Measurements from ENCODE around the gene CARF.
"Not testable (repeated sequence)": the region's sequence is repeated elsewhere in the genome, so short reads cannot be mapped to it uniquely, and the experiment has no call there.

The CARF gene, protein sequence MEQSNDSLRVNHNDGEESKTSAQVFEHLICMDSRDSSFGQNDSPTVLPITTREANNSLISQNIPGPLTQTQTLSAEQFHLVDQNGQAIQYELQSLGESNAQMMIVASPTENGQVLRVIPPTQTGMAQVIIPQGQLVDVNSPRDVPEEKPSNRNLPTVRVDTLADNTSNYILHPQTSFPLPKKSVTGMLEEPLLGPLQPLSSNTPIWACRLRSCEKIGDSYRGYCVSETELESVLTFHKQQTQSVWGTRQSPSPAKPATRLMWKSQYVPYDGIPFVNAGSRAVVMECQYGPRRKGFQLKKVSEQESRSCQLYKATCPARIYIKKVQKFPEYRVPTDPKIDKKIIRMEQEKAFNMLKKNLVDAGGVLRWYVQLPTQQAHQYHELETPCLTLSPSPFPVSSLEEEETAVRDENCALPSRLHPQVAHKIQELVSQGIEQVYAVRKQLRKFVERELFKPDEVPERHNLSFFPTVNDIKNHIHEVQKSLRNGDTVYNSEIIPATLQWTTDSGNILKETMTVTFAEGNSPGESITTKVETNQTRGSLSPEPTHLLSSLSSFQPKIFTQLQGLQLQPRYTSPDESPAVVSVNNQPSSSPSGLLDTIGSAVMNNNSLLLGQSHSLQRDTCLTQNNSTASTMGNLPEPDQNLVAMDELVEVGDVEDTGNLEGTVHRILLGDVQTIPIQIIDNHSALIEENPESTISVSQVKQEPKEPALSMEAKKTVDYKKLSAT

DNA sequence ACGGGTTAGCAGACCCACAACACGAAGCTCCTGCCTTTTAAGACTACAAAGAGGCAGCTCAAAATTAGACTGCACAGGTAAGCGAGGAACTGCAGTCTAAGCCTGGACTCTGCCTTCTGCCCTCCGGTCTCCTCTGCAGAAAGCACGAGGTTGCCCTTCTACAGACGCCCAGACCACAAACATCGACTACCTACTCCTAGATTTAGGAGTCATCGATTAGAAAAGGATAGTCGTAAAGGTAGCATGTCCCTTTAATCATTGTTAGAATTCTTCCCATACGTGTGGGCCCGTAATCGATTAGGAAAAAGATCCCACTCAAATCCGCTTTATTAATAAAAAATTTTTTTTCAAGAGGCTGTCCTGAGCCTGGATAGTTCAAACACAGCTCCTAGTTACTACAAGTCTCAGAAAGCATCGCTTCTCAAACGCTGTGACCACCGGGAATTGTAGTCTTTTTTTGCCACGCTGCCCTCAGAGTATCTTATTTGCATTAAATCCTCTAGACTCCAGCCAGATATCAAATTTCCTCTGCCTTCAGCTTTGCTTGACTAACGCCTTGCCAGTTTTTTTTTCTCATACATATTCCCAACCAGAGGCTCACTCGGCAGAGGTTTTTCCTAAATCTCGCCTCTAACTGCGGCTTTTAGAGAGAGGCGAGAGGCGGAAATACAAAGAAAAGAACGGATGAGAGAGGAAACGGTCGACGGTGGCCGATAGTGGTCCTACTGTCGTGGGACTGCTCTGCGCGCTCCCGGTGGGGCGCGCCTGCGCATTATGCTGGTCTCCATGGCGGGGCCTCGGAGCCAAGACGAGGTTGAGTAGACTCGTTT, at the start of gene CARF, which contains the start of gene WDR12:
TSS of gene CARF (plus strand) at position 764 of the 830 bp plus-strand sequence. CDS start 29,628 bp downstream, outside the sequence.
TSS of gene WDR12 (minus strand) at position 162 of the 830 bp plus-strand sequence. CDS start 197 bp downstream, outside the sequence.
- peak; percentile 95 for DNase-seq

DNA sequence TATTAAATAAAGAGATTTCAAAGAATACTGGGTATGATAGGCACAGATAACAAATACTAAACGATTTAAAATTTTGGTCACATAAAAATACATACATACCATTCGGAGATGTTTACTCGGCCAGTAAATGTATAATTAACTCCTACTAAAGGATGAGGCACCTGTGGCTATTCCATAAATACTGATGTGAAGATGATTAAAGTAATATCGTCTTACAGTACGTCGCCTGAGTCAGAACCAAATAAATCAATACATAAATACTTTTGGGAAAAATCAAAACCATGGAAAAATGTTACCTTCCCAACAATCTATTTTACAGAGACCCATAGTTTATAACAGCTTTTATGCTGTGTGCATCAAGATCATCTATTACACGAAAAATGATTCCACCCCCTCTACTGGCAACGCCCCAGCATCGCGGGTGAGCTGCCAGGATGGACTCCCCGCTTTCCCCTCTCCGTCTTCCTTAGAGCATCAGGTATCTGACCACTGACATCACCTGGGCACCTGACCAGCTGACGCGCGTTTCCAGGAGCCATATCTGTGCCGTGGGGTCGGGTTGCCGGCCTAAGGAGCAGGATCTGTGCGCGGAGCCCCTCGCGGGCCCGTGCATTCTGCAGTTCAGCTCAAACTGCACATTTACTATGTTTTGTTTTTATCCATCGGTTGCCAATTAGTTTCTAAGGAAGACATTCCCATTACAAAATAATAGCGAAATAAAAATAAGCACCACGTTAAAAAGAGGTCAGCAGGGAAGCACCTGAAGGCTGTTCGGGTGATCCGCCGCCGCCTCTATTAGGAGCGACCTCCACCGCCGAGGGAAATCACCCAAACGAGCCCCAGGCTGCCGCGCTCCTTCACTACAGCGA, 41.4 kb upstream of the CARF start:
- DNase-seq, result peak; percentile 51

DNA sequence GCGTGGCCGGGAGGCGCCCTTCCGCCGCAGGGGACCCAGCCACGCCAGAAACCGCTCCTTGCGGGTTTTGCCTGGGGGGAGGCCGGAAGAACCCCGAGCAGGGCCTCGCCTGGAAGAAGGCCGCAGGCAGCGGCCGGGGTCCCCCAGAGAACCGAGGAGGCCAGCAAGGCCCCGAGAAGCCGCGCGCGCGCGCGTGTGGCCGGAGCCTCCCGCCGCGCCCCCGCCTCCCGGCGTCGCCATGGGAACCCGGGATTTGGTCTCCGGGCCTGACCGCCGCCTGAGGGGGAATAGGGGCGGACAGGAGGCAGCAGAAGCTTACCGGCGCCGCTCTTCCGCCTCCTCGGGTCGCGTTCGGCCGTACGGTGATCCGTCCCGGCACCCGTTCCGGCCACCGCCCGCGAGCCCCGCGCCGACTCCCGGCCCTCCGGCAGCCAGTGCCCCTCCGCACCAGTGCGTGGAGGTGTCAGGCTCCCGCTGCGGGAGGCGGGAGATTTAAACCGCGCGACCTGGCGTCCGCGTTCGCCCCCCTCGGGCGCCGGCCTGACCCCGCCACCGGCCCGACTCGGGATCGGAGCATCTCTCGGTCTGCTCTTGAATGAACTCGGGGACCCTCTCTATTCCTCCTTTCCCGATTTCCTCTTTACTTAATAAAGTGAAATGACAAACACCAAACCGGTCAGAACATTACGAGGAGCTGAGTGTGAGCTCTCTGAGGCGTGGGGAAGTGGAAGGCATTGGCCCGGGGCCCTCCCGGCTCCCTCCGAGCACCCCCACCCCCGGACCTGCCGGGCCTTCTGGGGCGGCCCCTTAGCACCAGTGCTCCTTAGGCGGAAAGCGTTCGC, 40.6 kb upstream of the CARF start, which contains the start of gene ICA1L:
TSS of gene ICA1L (minus strand) at position 467 of the 842 bp plus-strand sequence. CDS start 42,757 bp downstream, outside the sequence.
- DNase-seq, result peak; percentile 49

DNA sequence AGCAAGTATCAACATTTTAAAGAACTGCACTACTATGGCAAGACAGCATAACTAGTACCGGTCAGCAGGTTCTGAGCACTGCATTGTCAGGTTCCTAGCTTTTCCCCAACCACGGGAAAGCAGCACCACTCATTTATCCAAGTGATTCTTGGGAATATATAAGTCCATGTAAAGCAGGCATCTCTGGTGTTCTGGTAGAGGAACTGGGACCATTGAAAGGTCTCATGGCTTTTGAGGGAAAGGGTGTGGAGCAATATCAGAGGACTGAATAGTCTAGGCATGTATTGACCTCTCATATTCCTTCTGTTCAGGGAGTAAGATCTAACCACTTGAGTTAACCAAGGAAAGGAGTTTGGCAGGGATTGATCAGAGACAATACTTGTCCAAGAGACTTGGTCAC, 34.4 kb upstream of the CARF start:
- no peak for DNase-seq

DNA sequence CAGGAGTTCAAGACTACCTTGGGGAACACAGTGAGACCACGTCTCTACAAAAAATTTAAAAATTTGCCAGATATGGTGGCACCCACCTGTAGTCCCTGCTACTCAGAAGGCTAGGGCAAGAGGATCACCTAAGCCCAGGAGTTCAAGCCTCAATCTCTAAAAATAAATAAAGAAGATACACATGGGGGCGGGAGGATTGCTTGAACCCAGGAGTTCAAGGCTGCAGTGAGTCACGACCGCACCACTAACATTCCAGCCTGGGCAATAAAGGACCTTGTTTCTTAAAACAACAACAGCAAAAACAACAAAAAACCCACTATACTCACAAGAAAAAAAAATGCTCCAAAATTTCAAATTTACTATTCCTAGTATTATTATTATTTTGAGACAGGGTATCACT, 30.5 kb upstream of the CARF start:
- DNase-seq, result no peak

DNA sequence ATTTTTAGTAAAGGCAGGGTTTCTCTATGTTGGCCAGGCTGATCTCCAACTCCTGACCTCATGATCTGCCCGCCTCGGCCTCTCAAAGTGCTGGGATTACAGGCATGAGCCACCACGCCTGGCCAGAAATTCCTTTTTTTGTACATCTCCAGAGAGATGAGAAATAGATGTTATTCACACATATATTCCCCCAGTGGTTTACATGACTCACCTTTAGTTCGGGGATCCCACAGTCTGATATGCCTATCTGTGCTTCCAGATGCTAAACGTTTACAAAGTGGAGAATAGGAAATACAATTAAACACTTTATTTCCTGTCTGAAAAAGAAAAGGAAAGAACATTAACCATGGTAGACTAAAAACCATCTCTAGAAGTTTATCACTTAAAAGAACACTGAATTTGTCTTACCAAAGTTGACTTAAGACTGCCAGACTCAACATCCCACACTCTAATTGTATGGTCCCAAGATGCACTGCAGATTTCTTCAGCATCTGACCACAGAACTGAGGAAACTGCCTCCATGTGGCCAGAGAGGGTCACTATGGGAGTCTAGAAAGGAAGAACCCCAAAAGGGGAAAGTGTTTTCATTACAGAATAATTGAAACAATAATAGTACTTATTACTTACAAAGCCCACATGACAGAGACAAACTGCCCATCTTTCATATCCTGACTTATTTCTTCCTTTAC, 27.9 kb upstream of the CARF start:
- peak; percentile 7 for DNase-seq

DNA sequence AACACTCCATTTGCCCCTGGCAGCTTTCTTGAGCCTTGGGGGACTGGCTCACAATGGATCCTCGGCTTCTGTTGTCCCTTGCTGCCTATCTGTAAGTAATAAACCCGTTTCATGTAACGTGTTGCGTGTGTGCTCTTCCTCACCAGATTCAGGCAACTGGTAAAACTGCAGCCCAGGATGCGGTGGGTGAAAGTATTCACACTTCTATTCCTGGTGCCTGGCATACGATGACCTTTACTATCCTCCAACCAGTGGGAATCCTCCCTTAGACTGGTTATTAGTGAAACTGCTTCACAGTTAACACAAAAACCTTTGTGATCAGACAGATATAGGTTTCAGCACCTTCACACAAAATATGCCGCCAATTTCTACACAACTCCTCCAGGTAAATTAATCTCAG, 26.9 kb upstream of the CARF start:
- no peak for DNase-seq

DNA sequence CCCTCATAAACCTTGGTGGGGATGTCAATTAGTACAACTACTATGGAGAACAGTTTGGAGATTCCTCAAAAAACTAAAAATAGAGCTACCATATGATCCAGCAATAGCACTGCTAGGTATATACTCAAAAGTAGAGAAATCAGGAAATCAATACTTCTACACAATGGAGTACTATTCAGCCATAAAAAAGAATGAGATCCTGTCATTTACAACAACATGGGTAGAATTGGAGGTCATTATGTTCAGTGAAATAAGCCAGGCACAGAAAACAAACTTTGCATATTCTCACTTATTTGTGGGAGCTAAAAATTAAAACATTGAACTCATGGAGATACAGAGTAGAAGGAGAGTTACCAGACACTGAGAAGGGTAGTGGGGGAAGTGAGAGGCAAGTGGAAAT, 6.6 kb upstream of the CARF start:
- DNase-seq, result not testable (repeated sequence)

DNA sequence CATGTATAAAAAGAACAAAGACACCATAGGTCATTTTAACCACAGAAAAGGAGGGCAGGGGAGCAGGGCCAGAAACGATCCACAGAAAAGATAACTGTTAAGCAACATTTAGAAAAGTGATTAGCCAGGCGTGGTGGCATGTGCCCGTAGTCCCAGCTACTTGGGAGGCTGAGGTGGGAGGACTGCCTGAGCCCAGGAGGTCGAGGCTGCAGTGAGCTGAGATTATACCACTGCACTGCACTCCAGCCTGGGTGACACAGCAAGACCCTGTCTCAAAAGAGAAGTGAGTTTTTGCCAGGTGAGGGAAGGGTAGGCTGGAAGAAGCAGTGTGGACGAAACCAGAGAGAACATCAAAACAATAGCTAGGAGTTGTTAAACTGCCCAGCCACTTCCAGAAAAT, 3.9 kb upstream of the CARF start:
- DNase-seq, result no peak

DNA sequence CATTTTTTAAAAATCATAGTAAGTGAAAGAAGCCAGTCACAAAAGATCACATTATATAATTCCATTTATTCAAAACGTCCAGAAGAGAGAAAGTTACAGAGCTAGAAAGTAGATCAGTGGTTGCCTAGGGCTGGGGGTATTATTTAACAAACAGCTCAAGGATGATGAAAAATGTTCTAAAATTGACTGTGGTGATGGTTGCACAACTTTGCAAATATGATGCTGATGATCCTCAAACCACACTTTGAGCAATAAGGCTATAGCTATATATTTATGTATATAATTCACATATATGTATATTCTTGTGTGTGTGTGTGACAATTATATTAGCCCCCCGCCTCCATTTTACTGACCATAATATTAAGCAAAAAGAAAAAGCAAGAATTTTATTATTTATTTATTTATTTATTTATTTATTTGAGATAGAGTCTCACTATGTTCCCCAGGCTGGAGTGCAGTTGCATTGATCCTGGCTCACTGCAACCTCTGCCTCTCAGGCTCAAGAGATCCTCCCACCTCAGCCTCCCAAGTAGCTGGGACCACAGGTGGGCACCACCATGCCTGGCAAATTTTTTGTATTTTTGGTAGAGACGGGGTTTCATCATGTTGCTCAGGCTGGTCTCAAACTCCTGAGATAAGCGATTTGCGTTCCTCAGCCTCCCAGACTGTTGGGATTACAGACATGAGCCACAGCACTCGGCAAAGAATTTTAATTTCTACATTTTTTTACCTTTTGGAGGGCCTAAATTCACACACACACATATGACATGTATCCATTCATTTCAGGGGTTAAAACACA, 2.5 kb upstream of the CARF start:
- peak; percentile 1 for DNase-seq

DNA sequence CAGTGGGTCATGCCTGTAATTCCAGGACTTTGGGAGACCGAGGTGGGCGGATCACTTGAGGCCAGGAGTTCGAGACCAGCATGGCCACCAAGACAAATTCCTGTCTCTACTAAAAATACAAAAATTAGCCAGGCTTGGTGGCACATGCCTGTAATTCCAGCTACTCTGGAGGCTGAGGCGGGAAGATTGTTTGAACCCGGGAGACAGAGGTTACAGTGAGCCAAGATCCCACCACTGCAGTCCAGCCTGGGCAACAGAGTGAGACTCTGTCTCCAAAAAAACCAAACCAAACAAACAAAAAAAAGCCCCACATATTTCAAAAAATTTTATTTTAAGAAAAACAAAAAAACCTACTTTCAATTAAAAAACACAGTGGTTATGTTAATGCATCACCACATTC, 1.8 kb upstream of the CARF start:
- DNase-seq, result not testable (repeated sequence)

DNA sequence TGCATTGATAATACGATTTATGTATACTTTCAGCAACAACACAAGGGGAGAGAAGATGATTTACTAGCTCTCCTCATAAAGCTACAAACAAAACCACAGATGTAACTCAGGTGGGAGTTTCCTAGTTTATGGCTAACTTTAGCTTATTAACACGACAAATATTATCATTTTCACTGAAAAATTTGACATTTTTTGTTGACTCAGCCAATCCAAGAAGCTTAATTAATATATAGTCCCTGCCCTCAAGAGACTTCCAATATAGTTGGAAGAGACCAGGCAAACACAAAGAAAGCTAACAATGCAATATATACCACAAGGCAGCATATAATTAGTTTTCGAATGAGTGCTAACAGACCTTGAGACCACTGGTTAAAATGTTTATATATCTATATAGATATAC, 1.4 kb upstream of the CARF start:
- no peak for DNase-seq

DNA sequence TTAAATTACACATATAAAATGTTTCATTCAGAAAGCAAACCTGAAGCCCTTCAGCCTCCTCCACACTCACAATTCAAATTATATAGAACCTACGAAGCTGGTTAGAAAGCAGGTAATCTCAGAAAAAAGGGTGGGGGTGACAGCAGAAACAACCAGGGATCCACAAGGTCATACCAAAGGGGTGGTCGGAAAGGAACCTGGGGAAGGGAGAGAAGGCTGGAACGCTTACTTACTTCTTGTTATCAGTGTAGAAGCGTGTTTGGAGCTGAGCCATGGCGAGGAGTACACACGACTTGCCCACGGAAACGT, 918 bp upstream of the CARF start:
- no peak for DNase-seq

DNA sequence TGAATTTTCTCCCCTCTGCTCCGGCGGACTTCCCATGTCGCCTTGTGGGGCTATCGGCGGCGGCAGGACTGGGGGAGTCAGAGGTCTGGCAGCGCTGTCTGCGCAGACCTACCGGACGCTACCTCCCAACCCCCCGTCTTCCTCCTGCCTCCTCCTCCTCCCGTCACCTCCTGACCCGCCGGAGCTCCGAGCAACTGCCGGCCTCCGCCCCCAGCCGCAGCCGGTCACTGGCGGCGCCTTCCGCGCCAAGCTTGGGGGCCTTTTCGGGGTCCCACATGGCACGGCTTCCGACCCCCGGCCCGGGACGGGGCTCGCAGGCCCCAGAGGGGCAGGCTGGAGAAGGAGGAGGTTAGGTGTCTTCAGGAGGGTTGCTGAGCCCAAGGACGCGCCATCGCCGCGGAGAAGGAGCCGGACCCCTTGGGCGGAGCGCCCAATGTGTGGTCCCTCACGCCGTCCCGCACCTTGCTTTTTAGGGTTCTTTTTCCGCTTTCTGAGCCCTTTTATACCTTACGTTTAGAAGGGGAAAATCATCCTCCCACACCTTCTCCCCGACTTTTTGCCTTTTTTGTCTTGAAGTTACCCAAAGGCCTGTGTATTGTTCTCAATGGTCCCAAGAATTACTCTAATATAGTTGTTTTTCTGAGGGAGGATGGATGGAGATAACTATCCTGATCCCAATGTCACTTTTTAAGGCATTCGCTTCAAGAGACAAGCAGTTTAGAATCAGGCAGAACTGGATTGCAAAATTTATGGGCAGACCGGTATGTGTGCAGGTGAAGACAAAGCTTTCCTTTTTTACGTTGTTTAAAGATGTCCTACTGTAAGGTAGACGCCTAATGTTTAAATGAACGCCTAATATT, 497 bp downstream of the CARF start:
- DNase-seq, result not testable (repeated sequence)

DNA sequence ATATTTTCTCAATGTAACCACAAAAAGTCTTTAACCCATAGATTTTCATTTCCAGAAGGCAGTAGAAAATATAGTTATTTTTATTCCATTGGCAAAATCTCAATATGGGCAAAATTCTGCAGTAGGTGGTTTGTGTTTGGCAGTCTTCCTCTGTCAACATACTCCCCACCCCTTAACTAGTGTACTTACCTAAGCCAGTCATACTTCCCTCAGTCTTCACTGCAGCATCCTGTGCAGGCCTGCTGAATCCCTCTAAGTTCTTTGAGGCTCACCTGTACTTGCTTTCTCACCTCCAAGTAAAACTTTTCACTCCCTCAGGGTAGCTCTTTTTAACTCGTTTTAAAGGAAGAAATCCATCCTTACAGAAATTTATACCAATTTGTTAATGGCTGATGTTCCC, 6.8 kb downstream of the CARF start:
- no peak for DNase-seq

DNA sequence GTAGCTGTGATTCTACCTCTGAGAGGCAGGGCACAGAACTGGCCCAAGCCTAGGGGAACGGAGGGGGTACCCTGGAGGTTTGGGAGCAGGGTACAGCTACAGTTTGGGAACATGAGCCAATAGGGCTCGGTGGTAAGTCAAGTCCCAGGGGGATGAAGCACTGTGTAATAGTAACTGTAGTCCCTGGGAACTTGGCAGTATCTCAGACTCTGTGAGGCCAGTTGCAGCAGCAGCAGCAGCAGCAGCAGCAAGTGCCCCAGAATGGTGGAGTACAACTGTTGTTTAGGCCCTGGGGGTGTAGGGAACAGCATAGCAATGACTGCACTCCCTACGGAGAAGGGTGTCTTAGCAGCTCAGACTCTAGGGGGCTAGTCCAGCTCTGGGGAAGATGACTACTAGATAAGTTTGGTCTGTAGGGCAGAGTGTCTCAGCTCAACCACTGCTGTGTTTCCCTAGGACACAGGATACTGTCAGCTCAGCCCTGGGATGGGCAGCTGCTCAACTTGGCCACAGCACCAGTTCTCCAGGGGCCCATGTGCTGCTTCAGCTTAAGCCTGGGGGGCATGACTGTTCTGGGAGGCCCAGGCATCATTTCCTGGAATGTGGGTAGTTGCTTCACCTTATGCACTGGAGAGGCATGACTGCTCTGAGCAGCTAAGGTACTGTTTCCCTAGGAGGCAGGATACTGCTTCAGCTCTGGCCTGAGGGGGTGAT, 20.5 kb downstream of the CARF start:
- DNase-seq, result no peak

DNA sequence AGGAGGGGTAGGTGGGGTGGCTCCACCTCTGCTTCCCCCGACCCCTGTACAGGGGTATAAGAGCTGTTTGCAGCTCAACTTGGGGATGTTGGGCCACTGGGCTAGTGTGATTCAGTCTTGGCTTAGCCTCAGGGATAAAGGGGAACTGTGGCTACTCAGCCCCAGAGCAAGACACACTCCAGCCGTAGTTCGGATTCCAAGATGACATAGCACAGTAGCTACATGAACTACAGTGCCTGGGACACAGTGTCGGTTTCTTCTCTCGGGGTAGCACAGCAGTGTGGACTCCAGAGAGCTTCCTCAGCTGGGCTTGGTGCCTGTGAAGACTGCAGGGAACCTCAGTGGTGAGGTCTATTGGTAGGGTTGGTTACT, 21.1 kb downstream of the CARF start:
- DNase-seq, result no peak

DNA sequence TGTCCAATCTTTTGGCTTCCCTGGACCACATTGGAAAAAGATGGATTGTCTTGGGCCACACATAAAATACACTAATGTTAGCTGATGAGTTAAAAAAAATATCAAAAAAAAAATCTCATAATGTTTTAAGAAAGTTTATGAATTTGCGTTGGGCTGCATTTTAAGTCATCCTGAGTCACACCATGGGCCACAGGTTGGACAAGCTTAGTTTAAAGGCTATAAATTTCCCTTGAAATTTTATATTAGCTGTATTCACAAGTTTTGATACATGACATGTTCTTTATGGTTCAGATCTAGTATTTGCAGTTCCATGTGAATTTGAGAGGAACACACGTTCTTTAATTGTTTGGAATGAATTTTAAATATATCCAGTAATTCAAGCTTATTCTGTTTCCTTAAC, 21.9 kb downstream of the CARF start:
- DNase-seq, result no peak
